LoVo (cell line): Measurements from ENCODE around the gene NAV1.
A peak's percentile ranks its signal among the peaks of the same experiment; 100 is the strongest.
"Not testable (repeated sequence)": the region's sequence is repeated elsewhere in the genome, so short reads cannot be mapped to it uniquely, and the experiment has no call there.

Experiments used
- DNase-seq: peaks from one replicate; pipeline ENCODE4 v3.0.0-alpha.2; 2016; ENCODE audit warnings: low spot score

NAV1 gene

DNA sequence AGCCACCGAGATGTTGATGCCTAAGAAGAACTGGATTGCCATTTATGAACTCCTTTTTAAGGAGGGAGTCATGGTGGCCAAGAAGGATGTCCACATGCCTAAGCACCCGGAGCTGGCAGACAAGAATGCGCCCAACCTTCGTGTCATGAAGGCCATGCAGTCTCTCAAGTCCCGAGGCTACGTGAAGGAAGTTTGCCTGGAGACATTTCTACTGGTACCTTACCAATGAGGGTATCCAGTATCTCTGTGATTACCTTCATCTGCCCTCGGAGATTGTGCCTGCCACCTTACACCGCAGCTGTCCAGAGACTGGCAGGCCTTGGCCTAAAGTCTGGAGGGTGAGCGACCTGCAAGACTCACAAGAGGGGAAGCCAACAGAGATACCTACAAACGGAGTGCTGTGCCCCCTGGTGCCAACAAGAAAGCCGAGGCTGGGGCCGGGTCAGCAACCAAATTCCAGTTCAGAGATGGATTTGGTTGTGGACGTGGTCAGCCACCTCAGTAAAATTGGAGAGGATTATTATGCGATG is 18.8 kb upstream of the NAV1 start:
- not testable (repeated sequence) for DNase-seq

- no peak for DNase-seq
Measured at GRCh38 chr1:201525193-201525778, 13.6 kb upstream of the NAV1 start.

DNA sequence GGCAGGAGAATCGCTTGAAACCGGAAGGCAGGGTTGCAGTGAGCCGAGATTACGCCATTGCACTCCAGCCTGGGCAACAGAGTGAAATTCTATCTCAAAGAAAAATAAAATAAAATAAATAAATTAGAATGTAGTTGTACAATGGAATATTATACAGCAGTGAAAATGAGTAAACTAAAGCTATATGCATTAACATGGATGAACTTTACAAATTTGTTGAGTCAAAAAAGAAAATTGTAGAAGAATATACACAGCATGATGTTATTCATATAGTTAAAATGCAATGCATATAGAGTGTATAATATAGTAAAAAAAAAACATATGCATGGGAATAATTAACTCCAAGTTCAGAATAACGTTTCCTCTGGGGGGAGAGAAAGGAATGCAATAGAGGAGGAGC is 11.0 kb upstream of the NAV1 start:
- no peak for DNase-seq

DNA sequence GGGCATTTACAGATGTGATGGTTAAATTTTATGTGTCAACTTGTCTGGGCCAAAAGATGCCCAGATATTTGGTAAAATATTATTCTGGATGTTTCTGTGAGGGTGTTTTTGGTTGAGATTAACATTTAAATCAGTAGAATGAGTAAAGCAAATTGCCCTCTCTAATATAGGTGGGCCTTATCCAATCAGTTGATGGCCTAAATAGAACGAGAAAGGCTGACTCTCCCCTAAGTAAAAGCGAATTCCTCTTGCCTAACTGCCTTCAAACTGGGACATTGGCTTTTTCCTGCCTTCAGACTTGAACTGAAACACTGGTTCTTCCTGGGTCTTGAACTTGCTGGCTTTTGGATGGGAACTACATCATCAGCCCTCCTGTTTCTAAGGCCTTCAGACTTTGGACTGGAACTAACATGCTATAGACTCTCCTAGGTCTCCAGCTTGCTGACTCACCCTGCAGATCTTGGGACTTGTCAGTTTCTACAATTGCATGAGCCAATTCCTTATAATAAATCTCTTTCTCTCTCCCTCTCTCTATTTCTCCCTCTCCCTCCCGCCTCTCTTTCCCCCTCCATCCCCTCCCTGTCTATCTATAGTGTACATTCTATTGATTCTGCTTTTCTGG is 10.2 kb upstream of the NAV1 start:
- peak; percentile 39 for DNase-seq

DNA sequence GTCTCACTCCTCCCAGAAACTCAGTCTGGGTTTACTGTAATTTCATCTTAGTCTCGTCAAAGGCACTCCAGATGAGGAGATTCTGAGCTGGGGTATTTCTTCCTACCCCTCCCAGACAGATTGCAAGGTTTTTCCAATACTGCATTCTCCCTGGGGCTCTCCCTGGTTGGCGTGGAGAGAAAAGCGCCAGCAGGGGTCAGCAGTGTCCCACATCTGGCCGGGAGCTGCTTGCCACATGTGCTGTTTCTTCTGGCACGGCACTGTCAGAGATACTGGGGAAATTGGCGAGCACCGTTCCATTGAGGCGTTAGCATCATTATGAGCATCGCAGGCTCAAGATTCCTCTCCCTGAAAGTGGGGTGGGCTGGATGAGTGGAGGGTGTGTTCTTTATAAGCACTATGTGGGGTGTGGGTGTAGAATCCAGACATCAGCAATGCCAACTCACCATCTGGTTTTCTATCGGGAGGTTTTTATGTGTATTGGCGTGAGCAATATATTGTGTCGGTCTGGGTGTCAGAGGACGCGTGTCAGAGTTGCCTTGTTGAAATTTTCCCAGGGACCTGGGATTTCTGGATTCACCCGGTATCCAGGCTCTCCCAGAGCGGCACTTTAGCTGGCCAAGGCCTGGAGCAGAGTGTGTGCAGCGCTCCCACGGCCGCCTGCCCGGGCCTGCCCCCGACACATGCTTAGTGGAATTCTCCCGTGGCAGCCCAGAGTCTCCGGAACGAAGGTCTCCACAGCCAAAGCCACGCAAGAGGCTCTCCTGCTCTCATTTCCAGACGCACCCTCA is 8.0 kb upstream of the NAV1 start:
- no peak for DNase-seq

GRCh38 chr1:201531551-201532425 is 7.1 kb upstream of the NAV1 start:
- no peak for DNase-seq

GRCh38 chr1:201533836-201534235 is 5.1 kb upstream of the NAV1 start:
- no peak for DNase-seq

- peak; percentile 44 for DNase-seq
Measured at GRCh38 chr1:201535046-201535918, 3.6 kb upstream of the NAV1 start.

DNA sequence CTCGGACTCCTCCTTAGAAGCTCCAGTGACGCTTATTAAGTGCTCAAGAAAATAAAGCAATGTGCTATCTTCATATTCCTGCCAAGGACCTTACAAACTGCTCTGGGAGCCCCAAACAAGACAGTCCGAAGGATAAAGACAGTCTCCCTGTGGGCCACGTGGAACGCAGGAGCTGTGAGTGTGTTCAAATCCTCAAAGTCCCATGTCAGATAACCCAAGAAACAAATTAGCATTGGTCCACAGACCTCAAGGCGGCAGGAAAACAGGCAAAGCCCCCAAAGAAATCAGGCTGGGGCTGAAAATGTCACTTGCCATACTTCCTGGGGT is 3.0 kb upstream of the NAV1 start:
- DNase-seq, result no peak

- peak; percentile 14 for DNase-seq
Measured at GRCh38 chr1:201536558-201536957, 2.4 kb upstream of the NAV1 start.

GRCh38 chr1:201537028-201537427 is 1.9 kb upstream of the NAV1 start:
- no peak for DNase-seq

- no peak for DNase-seq
Measured at GRCh38 chr1:201537467-201537866, 1.5 kb upstream of the NAV1 start.

- DNase-seq, result no peak
Measured at GRCh38 chr1:201537891-201538611, 876 bp upstream of the NAV1 start.

DNA sequence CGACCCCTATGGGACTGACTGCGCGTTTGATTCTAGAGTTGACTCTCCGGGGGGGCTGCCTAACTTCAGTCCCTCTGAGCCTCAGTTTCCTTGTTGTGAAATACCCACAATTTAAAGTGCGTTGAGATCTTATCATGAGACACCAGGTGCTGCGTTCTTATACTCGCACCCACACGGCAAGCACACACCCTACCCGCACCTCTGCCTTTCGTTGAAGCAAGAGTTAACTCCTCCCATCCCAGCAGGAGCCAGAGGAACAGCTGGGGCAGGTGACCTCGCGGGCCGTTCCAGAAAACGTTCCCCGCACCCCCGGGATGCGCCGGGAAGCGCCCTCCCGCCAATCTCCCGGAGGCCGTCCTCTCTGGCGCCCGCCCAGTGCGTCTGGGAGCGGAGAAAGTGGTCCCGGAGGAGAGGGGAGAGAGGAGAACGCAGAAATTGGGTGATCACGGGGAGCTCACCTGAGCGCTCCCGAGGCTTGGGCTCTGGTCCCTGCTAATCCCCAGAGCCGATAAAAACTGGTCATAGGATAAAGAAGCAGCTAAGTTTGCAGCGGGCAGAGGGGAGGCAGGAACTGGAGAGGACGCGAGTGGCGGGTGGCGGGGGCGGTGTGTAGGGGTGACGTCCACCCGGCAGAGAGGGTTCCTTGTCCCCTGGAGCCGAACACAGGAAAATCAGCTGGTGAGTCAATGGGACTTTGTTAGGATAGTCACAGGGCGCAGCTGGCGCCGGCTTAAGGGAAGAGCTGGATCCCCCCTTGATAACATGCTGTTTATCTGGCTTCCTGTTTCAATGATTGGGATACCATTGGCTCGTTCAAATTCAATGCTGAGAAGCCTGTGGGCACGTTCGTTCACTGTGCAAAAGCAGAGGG is 869 bp downstream of the NAV1 start:
- no peak for DNase-seq

- DNase-seq, result no peak
Measured at GRCh38 chr1:201540846-201541735, 2.2 kb downstream of the NAV1 start.

DNA sequence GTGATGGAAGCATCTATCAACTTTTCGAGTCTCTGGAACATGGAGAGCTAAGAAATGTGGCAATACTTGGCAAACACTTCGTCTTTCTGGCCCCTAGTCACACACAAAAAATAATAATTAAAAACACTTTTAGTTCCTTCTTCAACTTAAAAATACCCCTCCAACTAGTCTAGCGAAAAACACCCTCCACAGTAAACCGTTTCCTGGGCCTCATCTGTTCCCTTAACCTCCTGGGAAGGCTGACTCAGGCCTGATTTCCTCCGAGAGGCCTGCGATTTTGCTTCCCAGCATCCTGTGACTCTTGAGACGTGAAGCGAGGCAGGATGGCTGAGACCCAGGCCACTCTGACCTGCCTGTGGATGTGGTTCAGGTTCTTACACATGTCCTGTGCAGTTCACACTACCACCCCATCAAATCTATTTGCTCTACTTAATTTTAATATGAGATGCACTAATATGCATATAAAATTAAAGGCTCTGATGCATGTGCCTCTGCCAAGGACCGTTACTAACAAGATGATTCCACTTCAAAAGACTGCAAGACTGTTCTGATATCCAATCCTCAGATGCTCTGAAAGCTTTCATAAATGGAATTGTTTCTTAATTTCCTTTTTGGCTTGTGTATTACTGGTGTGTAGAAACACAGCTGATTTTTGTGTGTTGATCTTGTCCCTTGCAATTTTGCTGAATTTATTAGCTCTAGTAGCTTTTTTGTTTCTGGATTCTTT is 3.5 kb downstream of the NAV1 start:
- no peak for DNase-seq

DNA sequence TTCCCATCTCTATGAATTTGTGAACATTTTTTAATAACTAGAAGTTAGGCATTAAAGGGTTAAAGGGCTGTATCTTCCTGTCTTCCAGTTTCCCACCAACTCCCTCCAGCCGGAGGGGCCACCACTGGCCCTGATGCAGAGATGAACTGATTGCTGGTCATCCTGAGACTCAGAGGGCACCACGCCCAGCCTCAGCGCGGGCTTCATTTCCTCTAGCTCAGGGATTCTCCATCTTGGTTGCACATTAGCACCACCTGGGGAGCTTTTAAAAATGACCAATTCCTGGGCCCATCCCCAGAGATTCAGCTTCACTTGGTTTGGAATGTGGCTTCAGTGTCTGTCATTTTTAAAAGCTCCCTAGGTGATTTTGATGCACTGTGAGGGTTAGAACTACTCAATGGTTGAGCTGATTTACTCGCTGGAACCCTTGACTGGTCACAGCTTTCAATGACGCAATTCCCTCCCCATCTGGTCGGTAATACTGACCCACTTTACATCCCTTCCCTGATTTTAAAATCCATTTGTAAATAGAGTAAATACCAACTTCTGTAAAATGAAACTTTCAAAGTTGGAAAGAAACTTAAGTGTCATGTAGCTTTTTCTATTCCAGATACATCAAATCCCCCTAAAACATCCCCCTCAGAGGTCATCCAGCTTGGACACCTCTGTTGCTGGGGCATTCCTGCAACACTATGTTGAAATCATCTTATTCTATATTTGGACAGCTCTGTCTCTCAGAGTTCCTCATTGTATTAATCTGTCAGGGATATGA is 5.1 kb downstream of the NAV1 start:
- no peak for DNase-seq
